ENCODE measurements around the gene GMDS. TPM values are rescaled to one million over a fixed set of nuclear protein-coding genes. Genes with fewer than 3 reads are reported as not detected.
A peak's percentile ranks its signal among the peaks of the same experiment; 100 is the strongest.

The GMDS gene
- total and polyA plus RNA-seq, 2 donors (not counting 1 experiment from before 2014, with no cell fraction given) = 11.5 to 16.4 TPM

GRCh38 chr6:1619673-1620503 is 625.5 kb downstream of the GMDS start:
- peaks cover 8% of the 10 kb centered on the region for H3K4me1 Mint-ChIP-seq
- peaks cover 24 to 30% of the 10 kb centered on the region in 2 donors for H3K4me1 ChIP-seq (ENCODE audit: control insufficient read depth in 2 of 2, insufficient read depth in 2 of 2, low read length in 2 of 2)

More at GRCh38 chr6:1619673-1620503, 625.5 kb downstream of the GMDS start:
- ATAC-seq (ENCODE audit: low read depth) (peak; percentile 26), DNase-seq (peak; percentile 64)
- H2AFZ ChIP-seq (ENCODE audit: insufficient read depth, low read depth, low read length, poor library complexity, severe bottlenecking) = peak overlapping the region; percentile 28
- no peak overlapping the region for H3K27ac ChIP-seq (ENCODE audit: low read length in 2 of 2)
- Mint-ChIP-seq H3K4me3 (peak overlapping the region; percentile 69), H3K9me3 (ENCODE audit: insufficient read depth) (no peaks in the 10 kb centered on the region), H3K27me3 (peaks cover 56% of the 10 kb centered on the region), H3K27ac (no peak overlapping the region)
- H3K4me3 ChIP-seq (ENCODE audit: control extremely low read depth in 1 of 5, extremely low read depth in 1 of 5, insufficient read depth in 1 of 5, low read depth in 2 of 5, low read length in 4 of 5) = peak overlapping the region in 2 of 5 experiments; percentile 25 to 47
- H3K79me2 ChIP-seq (ENCODE audit: control insufficient read depth, insufficient read depth, low read length) = no peaks in the 10 kb centered on the region
- H3K27me3 ChIP-seq (replicated peaks in 1 of 4; ENCODE audit: control extremely low read depth in 1 of 4, control insufficient read depth in 3 of 4, insufficient read depth in 4 of 4, low read length in 3 of 4) = peaks cover 0 to 87% (median 54%) of the 10 kb centered on the region in 4 experiments
- H3K4me2 ChIP-seq (replicated peaks; ENCODE audit: low read depth, low read length, poor library complexity, severe bottlenecking) = peak overlapping the region; percentile 82
- peak overlapping the region; percentile 48 for H3K9ac ChIP-seq (ENCODE audit: low read length)
- peaks cover 0 to 35% (median 0%) of the 10 kb centered on the region in 3 donors for H3K9me3 ChIP-seq (ENCODE audit: control extremely low read depth in 1 of 3, control insufficient read depth in 2 of 3, insufficient read depth in 1 of 3, low read length in 2 of 3)
- ChIA-PET POLR2A (interaction anchor here (0.7 kb wide), 1 partner anchor 11 kb away, joined by 5 read pairs; no protein-coding TSS in a partner anchor), CTCF (no interaction called here)
- TF ChIP-seq EZH2 (IDR thresholded peaks at IDR 0.05; ENCODE audit: borderline replicate concordance, insufficient read depth, low read depth, low read length, poor library complexity, severe bottlenecking) (peak; percentile 74), CTCF (IDR thresholded peaks at IDR 0.05) (no peak)
- 5% methylated on average over 83 of the region's 83 CpGs for WGBS (ENCODE audit: insufficient coverage)
- no peaks in the 10 kb centered on the region for H4K20me1 ChIP-seq (ENCODE audit: control insufficient read depth, insufficient read depth, low read length, poor library complexity, severe bottlenecking)
- no peaks in the 10 kb centered on the region for H3K36me3 ChIP-seq (replicated peaks in 1 of 2; ENCODE audit: control extremely low read depth in 1 of 2, control insufficient read depth in 1 of 2, extremely low read depth in 1 of 2, insufficient read depth in 2 of 2, low read length in 1 of 2)
- intact Hi-C loops (cut with micrococcal nuclease) = loop anchor here (10.0 kb wide), 1 partner anchor 115 kb away; no protein-coding TSS in a partner anchor
